Neural cell (in vitro differentiated cells): Measurements from ENCODE around the gene DMC1.

Experiments
- CTCF ChIP-seq: fragments of 450-650 bp; IDR thresholded peaks from 2 replicates; pipeline ENCODE4 v1.5.1; 2014; ENCODE audit warnings: antibody characterized with exemption, mild to moderate bottlenecking, moderate library complexity; ENCODE audit not compliant: poor library complexity, severe bottlenecking
- EP300 ChIP-seq: fragments of 450-650 bp; conservative IDR thresholded peaks from 2 replicates; pipeline ENCODE4 v1.6.1; 2014; ENCODE audit warnings: antibody characterized with exemption, mild to moderate bottlenecking, moderate library complexity; ENCODE audit not compliant: poor library complexity, severe bottlenecking
- EZH2 ChIP-seq: fragments of 200-600, 300-800 bp; shearing (Covaris generic), sonication (generic); IDR thresholded peaks from 2 replicates; pipeline ENCODE4 v1.6.1; 2014; ENCODE audit warnings: antibody characterized with exemption, low read length, borderline replicate concordance, mild to moderate bottlenecking; ENCODE audit not compliant: insufficient read depth, poor library complexity, severe bottlenecking
- POLR2AphosphoS5 ChIP-seq: IDR thresholded peaks from 2 replicates; pipeline ENCODE4 v1.6.1; 2012
- RAD21 ChIP-seq: fragments of 450-650 bp; conservative IDR thresholded peaks from 2 replicates; pipeline ENCODE4 v1.6.1; 2014; ENCODE audit warnings: antibody characterized with exemption, mild to moderate bottlenecking, moderate library complexity
- REST ChIP-seq: IDR thresholded peaks from 2 replicates; pipeline ENCODE4 v1.6.1; 2012; ENCODE audit warnings: borderline replicate concordance
- SMC3 ChIP-seq: fragments of 450-650 bp; conservative IDR thresholded peaks from 2 replicates; pipeline ENCODE4 v1.6.1; 2014; ENCODE audit warnings: antibody characterized with exemption, mild to moderate bottlenecking, moderate library complexity; ENCODE audit not compliant: poor library complexity
- TAF1 ChIP-seq: IDR thresholded peaks from 2 replicates; pipeline ENCODE4 v1.6.1; 2012; ENCODE audit warnings: low read depth

- TF ChIP-seq CTCF (no peak), EP300 (no peak), TAF1 (no peak), RAD21 (no peak), POLR2AphosphoS5 (no peak), REST (no peak), EZH2 (no peak), SMC3 (no peak)
Observed at GRCh38 chr22:38505541-38506117, 64.4 kb downstream of the DMC1 start.
